GM12874 (cell line): ENCODE measurements around the gene CAPZB.

Source experiments
- TF ChIP-seq, protein P1 (sequence below): IDR thresholded peaks from 2 replicates; pipeline ENCODE4 v1.5.1; 2011; ENCODE audit warnings: low read depth, mild to moderate bottlenecking, control low read depth, low read length, moderate library complexity; ENCODE audit not compliant: insufficient read depth

CAPZB gene

GRCh38 chr1:19424651-19425570 lies 60.4 kb downstream of the CAPZB start:
- TF ChIP-seq, protein P1, sequence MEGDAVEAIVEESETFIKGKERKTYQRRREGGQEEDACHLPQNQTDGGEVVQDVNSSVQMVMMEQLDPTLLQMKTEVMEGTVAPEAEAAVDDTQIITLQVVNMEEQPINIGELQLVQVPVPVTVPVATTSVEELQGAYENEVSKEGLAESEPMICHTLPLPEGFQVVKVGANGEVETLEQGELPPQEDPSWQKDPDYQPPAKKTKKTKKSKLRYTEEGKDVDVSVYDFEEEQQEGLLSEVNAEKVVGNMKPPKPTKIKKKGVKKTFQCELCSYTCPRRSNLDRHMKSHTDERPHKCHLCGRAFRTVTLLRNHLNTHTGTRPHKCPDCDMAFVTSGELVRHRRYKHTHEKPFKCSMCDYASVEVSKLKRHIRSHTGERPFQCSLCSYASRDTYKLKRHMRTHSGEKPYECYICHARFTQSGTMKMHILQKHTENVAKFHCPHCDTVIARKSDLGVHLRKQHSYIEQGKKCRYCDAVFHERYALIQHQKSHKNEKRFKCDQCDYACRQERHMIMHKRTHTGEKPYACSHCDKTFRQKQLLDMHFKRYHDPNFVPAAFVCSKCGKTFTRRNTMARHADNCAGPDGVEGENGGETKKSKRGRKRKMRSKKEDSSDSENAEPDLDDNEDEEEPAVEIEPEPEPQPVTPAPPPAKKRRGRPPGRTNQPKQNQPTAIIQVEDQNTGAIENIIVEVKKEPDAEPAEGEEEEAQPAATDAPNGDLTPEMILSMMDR = no peak

DNA sequence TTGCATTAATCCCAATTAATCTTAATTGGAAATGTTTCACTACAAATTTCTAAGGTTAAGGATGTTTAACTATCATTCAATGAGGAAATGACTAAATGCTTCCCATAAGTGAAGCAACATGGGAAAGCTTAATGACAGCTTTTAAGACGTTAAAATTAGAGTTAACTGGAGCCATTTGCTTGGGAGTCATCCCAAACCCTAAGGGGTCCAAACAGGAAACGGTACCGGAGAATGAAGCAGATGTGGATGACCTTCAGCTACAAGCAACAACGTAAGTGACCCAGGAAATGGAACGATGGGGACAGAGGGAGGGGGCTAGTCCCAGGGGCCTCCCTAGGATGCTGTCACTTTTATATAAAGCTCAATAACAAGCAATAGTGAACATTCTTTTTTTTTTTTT lies 62.2 kb downstream of the CAPZB start:
- TF ChIP-seq, protein P1 = no peak

- TF ChIP-seq, protein P1 = no peak
Observed at GRCh38 chr1:19421365-19421764, 64.0 kb downstream of the CAPZB start.

- TF ChIP-seq, protein P1 = no peak
Observed at GRCh38 chr1:19420606-19421005, 64.7 kb downstream of the CAPZB start.

GRCh38 chr1:19419691-19420090 lies 65.6 kb downstream of the CAPZB start:
- TF ChIP-seq, protein P1 = no peak

DNA sequence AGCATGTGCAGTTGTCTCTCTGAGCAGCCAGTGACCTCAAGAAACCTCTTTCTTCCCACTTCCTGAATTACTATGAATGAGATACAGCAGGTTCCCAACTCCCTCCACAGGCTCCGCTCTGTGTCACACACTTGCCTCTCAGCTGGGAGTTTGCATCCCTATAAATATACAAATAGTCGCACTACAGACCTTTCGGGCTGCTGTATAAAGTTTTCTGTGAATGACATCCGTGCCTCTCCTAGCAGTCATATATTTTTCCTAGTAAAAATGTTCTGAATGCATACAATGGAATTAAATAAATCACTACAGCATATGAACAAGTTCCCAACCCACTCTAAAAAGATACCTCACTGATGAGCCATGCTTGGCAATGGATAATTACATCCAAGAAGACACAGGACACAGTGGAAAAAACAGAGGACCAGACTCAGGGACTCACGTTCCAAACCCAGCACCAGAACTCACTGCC lies 66.8 kb downstream of the CAPZB start:
- TF ChIP-seq, protein P1 = no peak

GRCh38 chr1:19416921-19417470 lies 68.3 kb downstream of the CAPZB start:
- TF ChIP-seq, protein P1 = no peak
